Measurements from ENCODE around the gene CDT1.

DNA sequence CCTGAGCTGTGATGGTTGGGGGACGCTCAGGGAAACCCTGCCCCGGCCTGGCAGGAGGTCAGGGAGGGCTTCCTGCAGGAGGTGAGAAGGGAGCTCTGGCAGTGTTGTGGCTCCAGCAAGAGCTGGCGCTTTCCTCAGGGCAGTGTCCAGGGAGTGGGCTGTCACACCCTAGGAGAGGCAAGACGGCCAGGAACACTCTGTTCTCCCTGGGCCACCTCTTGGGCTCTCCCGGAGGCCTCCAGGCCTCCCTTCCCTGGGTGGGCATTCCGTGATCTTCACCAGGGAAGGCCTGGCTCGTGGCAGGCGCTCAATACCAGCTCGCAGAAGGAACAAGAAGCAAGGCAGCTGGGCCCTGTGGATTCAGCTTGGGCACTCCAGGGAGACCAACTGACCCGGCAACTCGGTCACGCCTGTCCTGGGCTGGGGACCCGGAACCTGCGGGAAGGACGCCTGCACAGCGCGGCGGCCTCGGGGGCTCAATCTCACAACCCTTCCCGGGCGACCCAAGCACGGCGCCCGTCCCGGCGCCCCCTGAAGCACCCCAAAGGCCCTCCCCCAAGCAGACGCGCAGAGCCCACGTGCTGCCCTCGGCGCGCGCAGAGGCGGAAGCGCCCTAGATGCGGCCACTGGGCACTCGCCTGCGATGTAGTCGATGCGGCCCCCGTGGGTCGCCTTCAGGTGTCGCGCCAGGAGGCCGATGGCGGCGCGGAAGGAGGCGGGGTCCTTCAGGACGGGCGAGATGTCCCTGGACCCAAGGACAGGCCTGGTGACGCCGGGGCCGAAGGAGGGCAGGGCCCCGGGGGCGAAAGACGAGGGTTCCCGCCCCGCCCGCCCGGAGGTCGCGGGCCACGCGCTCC lies 7.6 kb downstream of the CDT1 start:
- TF ChIP-seq YY1 (IDR thresholded peaks at IDR 0.05; ENCODE audit: insufficient read depth, insufficient read length) (no peak), ZNF274 (IDR thresholded peaks at IDR 0.05; ENCODE audit: low read depth, low read length) (no peak), SUZ12 (IDR thresholded peaks at IDR 0.05; ENCODE audit: extremely low read depth, insufficient read depth, insufficient read length) (no peak)

Measured in NT2/D1 (cell line).